HG03460 (cell line): ENCODE results near the gene BLOC1S4.
"Not testable (repeated sequence)": the region's sequence is repeated elsewhere in the genome, so short reads cannot be mapped to it uniquely, and the experiment has no call there.

Source experiments
- ATAC-seq: cut with Tn5 transposase; IDR thresholded peaks from one replicate; pipeline ENCODE4 v1.9.1; 2021; ENCODE audit not compliant: unreplicated experiment

Gene BLOC1S4

DNA sequence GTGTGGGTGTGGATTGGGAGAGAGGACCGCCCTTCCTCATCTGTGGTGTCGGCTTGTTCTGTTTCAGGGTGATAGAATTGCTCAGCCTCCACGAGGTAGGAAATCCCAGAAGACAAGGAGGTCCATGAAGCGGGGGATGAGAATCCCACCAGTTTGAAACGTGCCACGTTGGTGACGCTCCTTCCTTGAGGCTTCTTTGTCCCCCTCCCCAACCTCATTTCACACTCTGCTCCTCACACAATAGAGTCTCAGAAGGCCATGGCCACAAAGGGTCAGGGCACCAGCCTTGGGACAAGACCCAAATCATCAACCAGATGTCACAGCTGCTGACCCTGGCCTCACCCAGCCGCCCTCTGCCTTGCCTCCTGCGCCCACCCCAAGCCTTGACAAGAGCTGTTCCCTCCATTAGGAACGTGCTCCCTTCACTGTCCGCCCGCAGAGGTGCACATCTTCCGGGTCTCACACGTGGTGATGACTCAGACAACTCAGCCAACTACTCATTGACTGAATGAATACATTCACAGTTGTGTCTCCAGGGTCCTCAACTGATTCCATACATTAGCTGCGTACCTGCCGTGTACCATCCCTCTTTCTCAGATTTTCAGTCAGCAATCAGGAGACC, 18.3 kb downstream of the BLOC1S4 start:
- no peak for ATAC-seq

DNA sequence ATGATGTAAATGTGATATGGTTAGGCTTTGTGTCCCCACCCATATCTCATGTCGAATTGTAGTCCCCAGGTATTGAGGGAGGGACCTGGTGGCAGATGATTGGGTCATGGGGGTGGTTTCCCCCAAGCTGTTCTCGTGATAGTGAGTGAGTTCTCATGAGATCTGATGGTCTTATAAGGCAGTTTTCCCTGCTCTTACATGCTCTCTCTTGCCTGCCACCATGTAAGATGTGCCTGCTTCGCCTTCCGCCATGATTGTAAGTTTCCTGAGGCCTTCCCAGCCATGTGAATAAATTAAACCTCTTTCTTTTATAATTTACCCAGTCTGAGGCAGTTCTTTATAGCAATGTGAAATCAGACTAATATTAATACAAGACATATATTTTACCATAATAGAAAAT, 23.9 kb downstream of the BLOC1S4 start:
- no peak for ATAC-seq

DNA sequence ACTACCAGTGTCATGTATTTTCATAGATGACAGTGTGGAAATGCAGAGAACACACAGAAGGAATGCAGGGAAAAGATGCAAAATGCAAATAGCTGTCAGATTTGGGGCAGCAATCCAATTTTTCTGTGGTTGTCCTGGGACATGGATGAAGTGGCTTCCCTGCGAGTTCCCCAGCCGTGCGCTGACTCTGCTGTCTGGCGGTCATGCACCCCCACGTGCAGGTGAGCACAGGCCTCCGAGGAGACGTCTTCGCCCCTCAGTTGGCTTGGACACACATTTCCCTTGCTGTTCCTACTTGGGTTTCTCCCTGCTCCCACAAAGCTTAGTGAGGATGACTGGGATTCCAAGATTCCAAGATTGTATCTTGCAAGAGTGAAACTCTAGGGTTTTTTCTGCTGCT, 24.4 kb downstream of the BLOC1S4 start:
- no peak for ATAC-seq

DNA sequence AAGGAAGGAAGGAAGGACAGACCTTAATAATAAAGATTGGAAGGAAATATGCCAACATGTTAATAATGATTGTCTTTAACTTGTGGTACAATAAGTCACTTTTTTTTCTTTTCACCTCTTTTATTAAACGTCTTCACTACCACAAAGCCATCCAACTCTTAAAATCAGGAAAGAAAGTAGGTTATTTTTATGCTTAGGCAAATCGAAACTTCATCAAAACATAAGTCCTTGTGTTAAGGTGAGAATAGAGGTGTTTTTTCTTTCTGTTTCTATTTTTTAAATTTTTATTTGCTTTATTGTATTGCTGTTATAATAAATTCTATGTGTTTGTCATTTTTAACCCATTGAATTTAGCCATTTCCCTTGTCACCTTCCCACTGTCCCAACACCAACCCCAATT, 26.5 kb downstream of the BLOC1S4 start:
- ATAC-seq, result no peak

DNA sequence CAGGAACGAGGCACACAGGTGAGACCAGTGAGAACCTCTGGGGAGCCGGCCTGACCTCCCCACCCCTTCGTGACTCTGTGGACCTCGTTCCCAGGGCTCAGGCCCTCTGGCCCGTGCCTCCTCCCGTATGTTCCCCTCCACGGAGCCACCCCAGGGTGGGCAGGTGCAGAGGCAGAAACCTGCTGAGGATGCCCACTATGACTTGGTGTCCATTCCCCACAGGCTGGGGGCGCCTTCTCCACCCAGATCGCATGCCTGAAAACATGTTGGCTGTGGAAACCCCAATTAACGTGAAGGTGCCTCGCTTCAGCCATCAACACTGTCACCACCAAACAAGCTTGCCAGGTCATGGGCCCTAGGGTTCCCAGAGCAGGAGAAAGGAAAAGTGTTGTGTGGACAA, 27.0 kb downstream of the BLOC1S4 start:
- no peak for ATAC-seq

DNA sequence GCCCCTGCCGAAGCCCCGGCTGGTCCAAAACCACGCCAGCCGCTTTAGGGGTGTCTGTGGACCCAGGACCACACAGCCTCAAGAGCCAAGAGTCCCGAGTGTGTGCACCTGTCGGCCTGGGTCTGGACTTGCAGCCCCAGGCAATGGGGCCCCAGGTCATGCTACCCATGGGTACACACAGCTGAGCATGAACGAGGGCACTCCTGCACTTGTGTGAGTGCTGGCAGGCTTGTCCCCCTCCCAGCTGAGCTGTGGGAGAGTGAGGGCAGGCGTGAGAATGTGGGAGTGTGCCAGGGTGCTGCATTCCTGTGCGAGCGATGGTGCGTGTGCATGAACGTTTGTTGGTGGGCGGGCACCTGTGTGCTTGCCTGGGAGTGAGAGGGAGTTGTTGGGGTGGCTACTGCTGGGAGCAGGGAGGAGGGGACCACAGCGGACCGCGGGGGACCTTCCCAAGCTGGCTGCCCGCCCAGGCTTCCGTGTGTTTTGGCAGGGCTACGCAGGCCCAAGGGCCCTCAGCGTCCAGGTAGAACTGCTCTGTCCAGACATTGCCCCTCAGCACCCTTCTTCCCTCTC, 30.8 kb downstream of the BLOC1S4 start:
- ATAC-seq, result no peak

DNA sequence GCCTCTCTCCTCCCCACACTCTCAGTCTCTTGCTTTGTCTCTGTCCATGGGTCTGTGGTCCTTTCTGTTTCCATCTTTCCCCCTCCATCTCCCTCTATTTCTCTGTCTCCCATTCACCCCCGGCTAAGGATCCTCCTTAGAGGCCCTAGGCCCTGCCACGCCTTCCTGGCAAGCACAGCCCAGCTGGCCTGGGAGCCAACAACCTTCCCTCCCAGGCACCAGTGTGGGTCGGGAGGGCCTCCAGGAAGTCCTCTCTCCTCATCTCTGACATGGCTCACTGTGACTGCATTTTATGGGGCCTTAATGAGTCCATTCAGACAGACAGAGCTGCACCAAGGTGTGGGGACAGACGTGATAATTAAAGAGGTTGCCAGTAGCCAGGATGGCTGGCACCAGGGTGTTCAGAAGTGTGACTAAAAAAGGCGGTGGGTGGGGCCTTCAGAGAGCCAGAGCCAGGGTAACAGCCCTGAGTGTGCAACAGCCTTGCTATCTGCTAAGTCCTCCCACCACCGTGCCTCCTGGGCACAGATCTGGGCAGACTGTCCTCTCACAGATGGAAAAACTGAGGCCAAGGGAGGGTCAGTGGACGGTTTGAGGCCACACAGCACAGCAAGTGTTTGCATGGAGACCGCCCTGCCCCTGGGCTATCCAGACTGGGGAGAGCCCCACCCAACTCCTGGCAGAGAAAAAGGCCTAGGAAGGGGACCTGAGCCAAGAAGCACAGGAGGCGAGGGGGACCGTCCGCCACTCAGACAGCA, 31.5 kb downstream of the BLOC1S4 start:
- ATAC-seq, result no peak

DNA sequence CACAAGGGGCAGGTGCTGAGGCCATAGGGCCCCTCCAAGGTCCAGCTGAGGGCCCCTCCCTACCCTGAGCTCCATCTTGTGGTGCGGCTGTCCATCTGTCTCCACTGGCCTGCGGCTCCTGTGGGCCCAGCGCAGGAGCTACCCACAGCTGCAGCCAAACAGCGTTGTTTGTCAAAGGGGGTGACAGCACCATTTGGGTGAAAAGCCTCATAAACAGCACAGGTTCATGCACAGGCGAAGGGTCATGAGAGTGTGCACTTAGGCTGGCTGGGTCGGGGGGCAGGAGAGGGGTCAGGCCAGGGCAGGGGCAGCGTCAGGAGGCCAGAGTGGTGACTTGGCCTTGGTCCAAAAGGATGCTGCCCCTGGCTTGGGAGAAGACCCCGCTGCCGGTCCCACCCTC, 32.3 kb downstream of the BLOC1S4 start:
- no peak for ATAC-seq

DNA sequence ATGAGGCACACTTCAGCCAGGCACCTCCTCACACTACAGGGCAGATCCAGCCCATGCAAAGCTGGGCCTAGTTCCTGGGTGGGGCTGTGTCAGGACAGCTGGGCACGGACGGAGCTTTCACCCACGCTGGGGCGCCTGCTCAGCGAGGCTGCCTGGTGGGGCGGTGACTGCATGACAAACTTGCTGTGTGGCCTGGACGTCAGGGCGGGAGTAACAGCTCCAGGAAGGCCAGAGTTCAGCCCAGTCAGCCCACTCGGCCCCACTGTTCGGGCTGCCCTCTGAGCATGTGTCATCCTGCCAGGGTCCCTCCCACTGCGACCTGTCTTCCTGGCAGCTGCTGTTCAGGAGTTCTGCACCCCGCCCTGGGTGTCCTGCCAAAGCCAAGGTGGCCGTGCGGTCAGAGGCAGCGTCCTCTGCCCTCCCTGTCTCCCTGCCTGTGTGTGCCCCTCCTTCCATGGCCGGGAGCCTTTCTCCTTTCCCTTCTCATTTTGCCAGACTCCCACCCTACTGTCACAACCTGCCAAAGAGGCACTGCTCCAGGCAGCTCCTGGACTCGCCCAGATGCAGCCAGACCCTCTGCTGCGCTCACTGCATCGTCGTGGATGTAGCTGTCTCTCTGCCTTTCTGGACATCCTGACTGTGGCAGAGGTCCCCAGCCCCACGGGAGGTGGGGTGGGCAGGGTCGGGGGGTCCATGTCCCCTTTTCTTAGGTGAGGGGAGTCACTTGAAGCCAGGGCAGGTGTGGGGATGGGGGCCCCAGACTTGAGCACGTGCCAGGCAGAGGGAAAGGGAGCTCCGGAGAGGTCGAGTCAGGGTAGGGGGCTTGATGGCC, 33.6 kb downstream of the BLOC1S4 start:
- no peak for ATAC-seq

DNA sequence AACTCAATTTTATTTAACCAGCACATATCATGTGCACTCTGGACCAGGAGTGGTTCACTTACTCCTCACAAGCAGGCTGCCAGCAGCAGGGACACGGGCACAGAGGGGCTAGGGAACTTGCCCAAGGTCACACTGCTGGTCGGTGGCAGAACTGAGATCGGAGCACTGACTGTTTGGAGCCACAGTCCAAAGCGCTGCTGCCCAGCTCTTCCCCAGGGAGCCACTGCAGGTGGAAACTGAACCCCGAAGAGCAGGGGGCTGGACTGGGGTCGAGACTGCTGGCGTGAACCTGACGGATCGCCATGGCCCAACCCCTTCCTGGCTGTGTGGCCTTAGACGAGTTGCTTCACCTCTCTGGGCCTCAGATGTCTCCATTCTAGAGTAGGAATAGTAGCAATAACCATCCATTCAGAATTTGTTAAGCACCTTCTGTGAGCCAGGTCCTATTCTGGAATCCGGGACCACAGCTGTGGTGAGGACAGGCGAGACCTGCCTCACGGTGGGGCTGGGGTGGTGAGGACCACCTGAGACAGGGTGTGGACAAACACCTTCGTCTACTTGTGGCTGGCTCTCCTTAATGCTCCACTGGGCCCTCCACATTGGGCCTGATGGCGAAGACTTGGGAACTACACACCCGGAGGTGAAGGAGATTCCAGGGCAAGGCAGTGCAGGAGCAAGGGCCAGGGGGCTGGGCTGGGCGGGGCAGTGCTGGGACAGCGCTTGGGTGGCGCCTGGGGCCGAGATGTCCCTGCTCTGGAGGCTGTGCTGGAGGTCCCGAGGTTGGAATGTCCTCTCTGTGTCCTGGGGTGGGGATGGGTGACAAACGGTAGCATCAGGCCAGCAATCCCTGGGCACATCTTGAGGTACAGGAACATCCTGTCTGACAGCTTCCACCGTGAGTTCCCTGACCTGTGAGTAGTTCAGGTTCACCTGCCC, 34.6 kb downstream of the BLOC1S4 start:
- ATAC-seq, result no peak

DNA sequence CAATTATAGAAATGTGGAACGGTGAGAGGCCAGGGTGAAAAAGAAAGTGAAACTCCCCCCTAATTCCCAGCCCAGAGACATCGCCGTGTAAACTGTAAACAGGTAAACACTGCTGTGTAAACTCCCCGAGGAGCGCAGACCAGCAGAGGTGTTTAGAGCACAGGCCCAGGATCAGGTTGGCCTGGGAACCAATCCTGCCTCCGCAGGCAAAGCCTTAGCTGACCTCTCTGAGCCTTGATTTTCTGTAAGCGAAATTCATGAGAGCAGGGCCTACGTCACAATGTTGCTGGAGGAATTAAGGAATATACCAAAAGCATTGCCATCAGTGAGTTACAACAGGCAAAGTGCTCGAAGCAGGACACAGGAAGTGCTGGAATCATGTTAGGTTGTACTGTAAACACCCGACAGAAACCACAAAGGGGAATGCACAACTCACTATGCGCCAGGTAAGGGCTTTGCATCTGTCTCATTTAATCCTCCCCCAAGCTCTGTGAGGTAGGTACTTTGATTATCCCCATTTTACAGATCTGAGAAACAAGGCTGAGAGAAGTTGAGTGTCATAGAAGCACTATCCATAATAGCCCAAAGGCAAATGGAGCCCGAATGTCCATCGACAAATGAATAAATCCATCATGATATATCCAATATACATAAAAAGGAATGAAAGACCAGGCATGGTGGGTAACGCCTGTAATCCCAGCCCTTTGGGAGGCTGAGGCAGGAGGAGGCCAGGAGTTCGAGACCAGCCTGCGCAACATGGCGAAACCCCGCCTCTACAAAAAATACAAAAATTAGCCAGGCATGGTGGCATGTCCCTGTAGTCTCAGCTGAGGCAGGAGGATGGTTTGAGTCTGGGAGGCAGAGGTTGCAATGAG, 35.9 kb downstream of the BLOC1S4 start:
- ATAC-seq, result no peak

DNA sequence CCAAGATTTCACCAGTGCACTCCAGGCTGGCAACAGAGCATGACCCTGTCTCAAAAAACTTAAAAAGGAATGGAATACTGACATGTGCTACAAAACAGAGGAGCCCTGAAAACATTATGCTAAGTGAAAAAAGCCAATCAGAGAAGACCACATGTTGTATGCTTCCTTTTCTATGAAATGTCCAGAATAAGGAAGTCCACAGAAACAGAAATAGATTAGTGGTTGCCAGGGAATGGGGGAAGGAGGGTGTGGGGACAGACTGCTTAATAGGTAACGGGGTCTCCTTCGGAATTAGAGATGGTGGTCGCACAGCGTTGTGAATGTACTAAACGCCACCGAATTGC, 36.5 kb downstream of the BLOC1S4 start:
- ATAC-seq, result no peak

DNA sequence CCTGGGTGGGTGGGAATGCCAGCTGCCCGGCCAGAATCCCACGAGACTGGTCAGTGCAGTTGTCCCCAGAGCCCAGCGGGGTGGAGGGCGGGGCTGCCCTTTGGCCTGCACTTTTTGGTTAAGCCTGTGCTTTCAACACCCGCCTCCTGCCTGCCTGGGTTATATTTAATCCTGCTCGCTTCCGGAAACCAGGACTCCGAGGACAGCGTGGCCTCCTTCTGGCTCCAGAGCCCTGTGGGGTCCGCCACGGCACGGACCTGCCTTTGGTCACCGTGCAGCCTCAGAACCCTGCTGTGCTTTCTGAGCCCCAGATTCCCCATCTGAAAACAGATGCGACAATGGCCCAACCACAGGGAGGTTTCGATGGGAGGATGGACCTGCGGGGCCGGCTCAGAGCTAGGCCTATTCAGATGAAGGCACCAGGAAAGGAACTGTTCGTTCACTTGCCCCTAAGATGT, 37.2 kb downstream of the BLOC1S4 start:
- ATAC-seq, result no peak

DNA sequence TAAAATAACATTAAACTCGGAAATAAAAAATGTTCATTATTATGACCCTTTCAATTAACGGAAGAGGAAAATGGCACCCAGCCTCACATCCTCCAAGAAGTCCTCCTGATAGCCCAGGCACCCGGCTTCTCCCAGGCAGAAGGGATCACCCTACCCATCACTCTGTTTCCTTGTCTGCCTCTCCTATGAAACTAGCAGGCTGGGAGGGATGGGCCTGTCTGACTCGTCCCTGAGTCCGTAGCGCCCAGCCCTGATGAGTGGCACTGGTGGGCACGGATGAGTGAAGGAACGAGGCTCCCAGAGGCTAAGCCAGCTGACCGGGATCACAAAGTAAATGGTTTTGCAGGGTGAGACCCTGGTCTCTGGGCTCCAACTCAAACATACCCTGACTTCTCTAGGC, 37.9 kb downstream of the BLOC1S4 start:
- ATAC-seq, result no peak

DNA sequence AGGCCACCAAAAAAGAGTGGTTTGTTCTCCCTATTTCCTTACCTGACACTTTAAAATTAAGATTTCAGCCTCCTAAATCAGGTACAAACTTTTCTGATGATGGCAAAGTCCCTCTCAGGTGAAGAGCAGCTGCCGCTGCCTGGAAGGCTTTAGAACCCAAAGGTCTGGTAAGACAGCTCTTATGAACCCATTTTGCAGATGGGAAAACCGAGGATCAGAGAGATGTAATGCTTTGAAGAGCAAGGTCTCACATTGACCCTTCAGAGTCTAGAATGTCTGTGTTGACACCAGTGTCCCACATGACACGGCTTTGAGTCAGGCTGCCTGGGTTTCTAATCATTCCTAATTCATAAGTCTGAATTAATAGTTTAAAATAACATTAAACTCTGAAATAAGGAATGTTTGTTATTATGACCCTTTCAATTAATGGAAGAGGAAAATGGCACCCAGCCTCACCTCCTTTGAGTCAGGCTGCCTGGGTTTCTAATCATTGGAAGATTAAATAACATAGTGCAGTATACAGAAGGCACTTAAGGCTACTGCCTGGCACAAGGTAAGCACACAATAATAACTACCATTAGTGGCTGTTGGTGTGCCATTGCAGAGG, 38.6 kb downstream of the BLOC1S4 start:
- ATAC-seq, result no peak

DNA sequence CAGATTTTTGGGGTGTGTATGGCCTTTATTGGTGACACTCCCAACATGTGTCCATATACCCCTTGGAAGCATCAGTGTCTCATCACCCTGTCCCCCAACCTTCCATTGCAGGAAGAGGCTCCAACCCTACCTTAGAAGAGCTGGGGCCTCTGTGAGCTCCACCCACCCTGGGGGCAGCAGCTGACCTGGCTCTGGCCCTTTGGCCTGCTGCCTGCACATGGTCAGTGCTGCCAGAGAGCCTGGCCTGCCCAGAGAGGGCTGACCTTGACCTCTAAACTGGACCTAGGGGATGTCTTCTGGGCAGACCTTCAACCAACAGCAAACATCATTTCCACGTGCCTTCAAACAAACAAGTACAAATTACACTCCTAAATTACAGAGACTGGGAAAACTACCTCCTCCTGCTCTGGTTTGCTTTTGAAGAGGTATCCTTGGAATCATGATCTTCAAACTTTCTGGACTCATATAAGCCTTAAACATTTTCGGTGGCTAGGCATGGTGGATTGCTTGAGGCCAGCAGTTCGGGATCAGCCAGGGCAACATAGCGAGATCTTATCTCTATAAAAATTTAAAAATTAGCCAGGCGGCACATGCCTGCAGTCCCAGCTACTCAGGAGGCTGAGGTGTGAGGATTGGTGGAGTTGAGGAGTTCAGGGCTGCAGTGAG, 39.2 kb downstream of the BLOC1S4 start:
- no peak for ATAC-seq

DNA sequence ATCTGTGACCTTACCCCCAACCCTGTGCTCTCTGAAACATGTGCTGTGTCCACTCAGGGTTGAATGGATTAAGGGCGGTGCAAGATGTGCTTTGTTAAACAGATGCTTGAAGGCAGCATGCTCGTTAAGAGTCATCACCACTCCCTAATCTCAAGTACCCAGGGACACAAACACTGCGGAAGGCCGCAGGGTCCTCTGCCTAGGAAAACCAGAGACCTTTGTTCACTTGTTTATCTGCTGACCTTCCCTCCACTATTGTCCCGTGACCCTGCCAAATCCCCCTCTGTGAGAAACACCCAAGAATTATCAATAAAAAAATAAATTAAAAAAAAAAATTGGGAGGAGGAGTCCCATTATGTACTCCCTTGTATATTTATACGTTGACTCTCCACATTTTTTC, 40.4 kb downstream of the BLOC1S4 start:
- not testable (repeated sequence) for ATAC-seq

DNA sequence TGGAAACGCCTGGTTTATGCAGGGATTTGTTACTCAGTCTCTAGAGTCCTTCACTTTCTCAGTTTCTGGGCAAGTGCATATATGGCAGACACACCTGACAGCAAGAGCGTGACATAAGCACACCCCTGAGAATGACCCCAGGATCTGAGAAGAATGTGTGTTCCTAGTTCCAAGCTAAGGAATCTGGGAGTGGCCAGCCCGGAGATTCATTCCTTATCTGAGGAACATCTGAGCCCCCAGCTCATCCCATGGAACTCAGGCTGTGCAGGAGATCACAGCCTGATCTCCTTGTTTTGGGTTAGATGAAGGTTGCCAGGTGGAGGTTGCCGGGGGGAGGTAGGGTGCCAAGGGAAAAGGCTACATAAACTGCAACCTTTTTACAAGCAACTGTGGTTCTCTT, 42.8 kb downstream of the BLOC1S4 start:
- no peak for ATAC-seq

DNA sequence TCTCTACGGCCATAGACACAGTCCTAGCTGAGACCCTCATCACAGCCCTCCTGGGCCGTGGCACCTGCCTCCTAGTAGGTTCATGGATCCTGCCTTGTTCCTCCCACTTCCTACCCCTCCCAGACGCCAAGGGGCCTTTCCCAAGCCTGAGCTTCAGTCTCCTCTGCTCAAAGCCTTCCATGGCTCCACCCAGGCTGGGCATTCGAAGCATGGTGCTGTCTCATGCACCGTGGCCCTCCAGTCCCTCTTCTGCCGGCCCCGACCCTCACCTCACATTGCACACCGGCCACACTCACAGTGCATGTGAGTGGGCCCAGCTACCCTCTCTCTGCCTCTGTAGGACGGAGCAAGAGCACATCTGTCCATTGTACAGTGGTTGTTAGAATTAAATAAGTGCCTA, 44.9 kb downstream of the BLOC1S4 start:
- ATAC-seq, result no peak
